HEK293 (cell line): Measurements from ENCODE around the gene EIF2B2.

ENCODE experiments used
- CTCF ChIA-PET: fragments of 350-600 bp; formaldehyde crosslinking; extraction: SDS; loops from one replicate; lab custom pipeline; 2021; ENCODE audit warnings: antibody characterized with exemption; lab: Yijun Ruan, JAX
- POLR2A ChIA-PET: fragments of 300-600 bp; formaldehyde crosslinking; extraction: SDS; loops from one replicate; lab custom pipeline; 2020; ENCODE audit warnings: antibody characterized with exemption, inconsistent platforms; lab: Yijun Ruan, JAX
- H3K27ac ChIP-seq: fragments of 200-500 bp; sonication (Bioruptor generic); 2 replicates; pipeline ENCODE4 v1.5.1; 2014; ENCODE audit warnings: low read depth, low read length, control low read depth, inconsistent platforms; ENCODE audit errors: extremely low read depth
- H3K36me3 ChIP-seq, 2 experiments: fragments of 200-500 bp in 1 of 2; sonication (Bioruptor generic) in 1 of 2; 1 replicate in 1 of 2; 2 replicates in 1 of 2; pipeline ENCODE4 v1.5.1; 2014 to 2017; ENCODE audit warnings: inconsistent platforms in 2 of 2, low read length in 2 of 2; ENCODE audit not compliant: control insufficient read depth in 2 of 2, insufficient read depth in 1 of 2
- H3K4me1 ChIP-seq: fragments of 200-500 bp; sonication (Bioruptor generic); 2 replicates; pipeline ENCODE4 v1.5.1; 2014; ENCODE audit warnings: mild to moderate bottlenecking, low read length, inconsistent platforms; ENCODE audit not compliant: control insufficient read depth, insufficient read depth
- H3K4me3 ChIP-seq: 2 replicates; pipeline ENCODE4 v1.5.1; 2011; ENCODE audit warnings: low read depth, mild to moderate bottlenecking, control low read depth, low read length, moderate library complexity
- H3K9me3 ChIP-seq: fragments of 200-500 bp; sonication (Bioruptor generic); 2 replicates; pipeline ENCODE4 v1.5.1; 2014; ENCODE audit warnings: low read depth, low read length, inconsistent platforms; ENCODE audit not compliant: control insufficient read depth, insufficient read depth
- FEZF1 ChIP-seq: fragments of 450-650 bp; formaldehyde crosslinking; IDR thresholded peaks from 2 replicates; pipeline ENCODE4 v1.5.1; 2016; ENCODE audit warnings: missing biosample characterization, missing genetic modification characterization
- RBAK ChIP-seq: fragments of 450-650 bp; formaldehyde crosslinking; IDR thresholded peaks from 2 replicates; pipeline ENCODE4 v1.5.1; 2016; ENCODE audit warnings: missing biosample characterization, missing genetic modification characterization
- SCRT1 ChIP-seq: fragments of 450-650 bp; formaldehyde crosslinking; IDR thresholded peaks from 2 replicates; pipeline ENCODE4 v1.5.1; 2016; ENCODE audit warnings: missing biosample characterization, missing genetic modification characterization, borderline replicate concordance
- TRIM28 ChIP-seq: IDR thresholded peaks from 2 replicates; pipeline ENCODE4 v1.6.1; 2011; ENCODE audit warnings: low read length, control low read depth, borderline replicate concordance
- YY1 ChIP-seq: fragments of 450-650 bp; formaldehyde crosslinking; IDR thresholded peaks from 2 replicates; pipeline ENCODE4 v1.5.1; 2018; ENCODE audit warnings: missing biosample characterization, missing genetic modification characterization
- ZBTB17 ChIP-seq: fragments of 450-650 bp; formaldehyde crosslinking; IDR thresholded peaks from 2 replicates; pipeline ENCODE4 v1.5.1; 2016; ENCODE audit warnings: missing biosample characterization, missing genetic modification characterization
- ZBTB48 ChIP-seq: fragments of 450-650 bp; formaldehyde crosslinking; IDR thresholded peaks from 2 replicates; pipeline ENCODE4 v1.5.1; 2016; ENCODE audit warnings: missing biosample characterization, missing genetic modification characterization
- ZNF112 ChIP-seq: fragments of 450-650 bp; formaldehyde crosslinking; IDR thresholded peaks from 2 replicates; pipeline ENCODE4 v1.5.0; 2017; ENCODE audit warnings: missing biosample characterization, missing genetic modification characterization
- ZNF169 ChIP-seq: fragments of 450-650 bp; formaldehyde crosslinking; IDR thresholded peaks from 2 replicates; pipeline ENCODE4 v1.5.1; 2016; ENCODE audit warnings: missing biosample characterization, missing genetic modification characterization
- ZNF202 ChIP-seq: fragments of 450-650 bp; formaldehyde crosslinking; IDR thresholded peaks from 2 replicates; pipeline ENCODE4 v1.5.1; 2016; ENCODE audit warnings: missing biosample characterization, missing genetic modification characterization, borderline replicate concordance
- ZNF239 ChIP-seq: fragments of 450-650 bp; formaldehyde crosslinking; IDR thresholded peaks from 2 replicates; pipeline ENCODE4 v1.5.1; 2016; ENCODE audit warnings: missing biosample characterization, missing genetic modification characterization
- ZNF350 ChIP-seq: fragments of 450-650 bp; formaldehyde crosslinking; IDR thresholded peaks from 2 replicates; pipeline ENCODE4 v1.5.0; 2017; ENCODE audit warnings: missing biosample characterization, mild to moderate bottlenecking, missing genetic modification characterization
- ZNF514 ChIP-seq: fragments of 450-650 bp; formaldehyde crosslinking; IDR thresholded peaks from 2 replicates; pipeline ENCODE4 v1.5.1; 2016; ENCODE audit warnings: missing biosample characterization, missing genetic modification characterization
- ZNF549 ChIP-seq: fragments of 450-650 bp; IDR thresholded peaks from 2 replicates; pipeline ENCODE4 v1.5.1; 2018; ENCODE audit warnings: missing biosample characterization, missing genetic modification characterization, mild to moderate bottlenecking, inconsistent platforms, moderate library complexity
- ZNF629 ChIP-seq: fragments of 450-650 bp; formaldehyde crosslinking; IDR thresholded peaks from 2 replicates; pipeline ENCODE4 v1.5.1; 2017; ENCODE audit warnings: missing biosample characterization, missing genetic modification characterization
- ZNF791 ChIP-seq: fragments of 450-650 bp; formaldehyde crosslinking; IDR thresholded peaks from 2 replicates; pipeline ENCODE4 v1.5.1; 2016; ENCODE audit warnings: missing biosample characterization, missing genetic modification characterization
- TF ChIP-seq, protein P1 (sequence below): fragments of 450-650 bp; formaldehyde crosslinking; IDR thresholded peaks from 2 replicates; pipeline ENCODE4; 2016; ENCODE audit warnings: missing biosample characterization, missing genetic modification characterization
- TF ChIP-seq, protein P2 (sequence below): sonication (generic); formaldehyde crosslinking; IDR thresholded peaks from 2 replicates; pipeline ENCODE4 v1.8.1; 2022; ENCODE audit warnings: mild to moderate bottlenecking, moderate library complexity, missing genetic modification reagents
- TF ChIP-seq, protein P3 (sequence below): fragments of 450-650 bp; formaldehyde crosslinking; IDR thresholded peaks from 2 replicates; pipeline ENCODE4 v1.5.1; 2016; ENCODE audit warnings: missing biosample characterization, missing genetic modification characterization
- TF ChIP-seq, protein P4 (sequence below): fragments of 450-650 bp; formaldehyde crosslinking; IDR thresholded peaks from 2 replicates; pipeline ENCODE4 v1.5.1; 2017; ENCODE audit warnings: missing biosample characterization, missing genetic modification characterization
- TF ChIP-seq, protein P5 (sequence below): fragments of 450-650 bp; formaldehyde crosslinking; IDR thresholded peaks from 2 replicates; pipeline ENCODE4 v1.5.1; 2016; ENCODE audit warnings: missing biosample characterization, missing genetic modification characterization
- TF ChIP-seq, protein P6 (sequence below): fragments of 450-650 bp; formaldehyde crosslinking; IDR thresholded peaks from 2 replicates; pipeline ENCODE4 v1.5.1; 2016; ENCODE audit warnings: missing biosample characterization, missing genetic modification characterization

The EIF2B2 gene

DNA sequence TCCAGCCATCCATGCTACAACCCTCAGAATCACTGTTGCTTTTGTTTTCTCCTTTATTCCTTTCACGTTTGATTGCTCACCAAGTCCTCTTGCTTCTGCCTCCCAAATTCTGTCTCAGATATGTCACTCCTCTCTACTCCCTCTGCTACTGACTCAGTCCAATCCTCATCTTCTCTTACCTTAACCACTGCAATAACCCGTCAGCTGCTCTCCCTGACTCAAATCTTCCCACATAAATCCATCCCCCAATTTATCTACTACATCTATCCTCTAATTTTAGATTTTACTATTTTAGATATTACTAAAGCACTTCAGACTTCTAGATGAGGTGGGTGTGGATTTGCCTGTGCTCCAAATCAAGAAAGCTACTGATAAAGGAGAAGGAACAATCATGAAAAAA is 23.2 kb downstream of the EIF2B2 start:
- H3K4me1 ChIP-seq, result no peaks in the 10 kb centered on the region
- POLR2A ChIA-PET, result no interaction called here
- peaks cover 27 to 37% of the 10 kb centered on the region in 2 experiments for H3K36me3 ChIP-seq
- no peak overlapping the region for H3K4me3 ChIP-seq
- TF ChIP-seq ZBTB48 (tag by site-specific recombination), result no peak
- TF ChIP-seq, protein P1, sequence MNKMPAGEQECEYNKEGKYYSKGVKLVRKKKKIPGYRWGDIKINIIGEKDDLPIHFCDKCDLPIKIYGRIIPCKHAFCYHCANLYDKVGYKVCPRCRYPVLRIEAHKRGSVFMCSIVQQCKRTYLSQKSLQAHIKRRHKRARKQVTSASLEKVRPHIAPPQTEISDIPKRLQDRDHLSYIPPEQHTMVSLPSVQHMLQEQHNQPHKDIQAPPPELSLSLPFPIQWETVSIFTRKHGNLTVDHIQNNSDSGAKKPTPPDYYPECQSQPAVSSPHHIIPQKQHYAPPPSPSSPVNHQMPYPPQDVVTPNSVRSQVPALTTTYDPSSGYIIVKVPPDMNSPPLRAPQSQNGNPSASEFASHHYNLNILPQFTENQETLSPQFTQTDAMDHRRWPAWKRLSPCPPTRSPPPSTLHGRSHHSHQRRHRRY (tag by site-specific recombination), result no peak
- TF ChIP-seq ZNF239 (tag by site-specific recombination), result no peak
- TF ChIP-seq FEZF1, result no peak
- TF ChIP-seq ZNF514 (tag by site-specific recombination), result no peak
- TF ChIP-seq ZNF350 (tag by site-specific recombination), result no peak
- TF ChIP-seq ZNF112, result no peak
- TF ChIP-seq ZNF629, result no peak
- TF ChIP-seq, protein P2, sequence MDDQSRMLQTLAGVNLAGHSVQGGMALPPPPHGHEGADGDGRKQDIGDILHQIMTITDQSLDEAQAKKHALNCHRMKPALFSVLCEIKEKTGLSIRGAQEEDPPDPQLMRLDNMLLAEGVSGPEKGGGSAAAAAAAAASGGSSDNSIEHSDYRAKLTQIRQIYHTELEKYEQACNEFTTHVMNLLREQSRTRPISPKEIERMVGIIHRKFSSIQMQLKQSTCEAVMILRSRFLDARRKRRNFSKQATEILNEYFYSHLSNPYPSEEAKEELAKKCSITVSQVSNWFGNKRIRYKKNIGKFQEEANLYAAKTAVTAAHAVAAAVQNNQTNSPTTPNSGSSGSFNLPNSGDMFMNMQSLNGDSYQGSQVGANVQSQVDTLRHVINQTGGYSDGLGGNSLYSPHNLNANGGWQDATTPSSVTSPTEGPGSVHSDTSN (CRISPR knock-in tag), result no peak
- TF ChIP-seq, protein P3, sequence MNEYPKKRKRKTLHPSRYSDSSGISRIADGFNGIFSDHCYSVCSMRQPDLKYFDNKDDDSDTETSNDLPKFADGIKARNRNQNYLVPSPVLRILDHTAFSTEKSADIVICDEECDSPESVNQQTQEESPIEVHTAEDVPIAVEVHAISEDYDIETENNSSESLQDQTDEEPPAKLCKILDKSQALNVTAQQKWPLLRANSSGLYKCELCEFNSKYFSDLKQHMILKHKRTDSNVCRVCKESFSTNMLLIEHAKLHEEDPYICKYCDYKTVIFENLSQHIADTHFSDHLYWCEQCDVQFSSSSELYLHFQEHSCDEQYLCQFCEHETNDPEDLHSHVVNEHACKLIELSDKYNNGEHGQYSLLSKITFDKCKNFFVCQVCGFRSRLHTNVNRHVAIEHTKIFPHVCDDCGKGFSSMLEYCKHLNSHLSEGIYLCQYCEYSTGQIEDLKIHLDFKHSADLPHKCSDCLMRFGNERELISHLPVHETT (tag by site-specific recombination), result no peak
- no peak for TF ChIP-seq SCRT1
- TF ChIP-seq RBAK (tag by site-specific recombination), result no peak
- CTCF ChIA-PET, result no interaction called here
- no peaks in the 10 kb centered on the region for H3K9me3 ChIP-seq
- no peak overlapping the region for H3K27ac ChIP-seq

DNA sequence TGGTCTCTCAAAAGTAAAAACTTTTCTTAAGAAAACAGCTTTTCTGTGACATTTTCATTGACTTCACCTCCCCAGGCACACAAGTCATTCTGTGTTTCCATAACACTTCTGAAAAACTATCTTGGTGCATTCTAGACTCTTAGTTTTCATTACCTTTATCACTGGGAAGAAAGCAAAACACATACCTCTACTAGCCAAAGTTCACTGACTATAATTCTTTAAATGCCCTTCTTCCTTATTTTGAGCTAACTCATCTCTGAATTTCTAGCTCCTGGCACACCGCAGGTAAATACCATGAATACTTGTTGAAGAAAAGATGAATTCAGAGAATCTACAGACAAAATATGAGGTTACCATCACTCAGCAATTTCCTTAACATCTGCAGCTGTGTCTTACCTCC is 27.4 kb downstream of the EIF2B2 start:
- H3K4me3 ChIP-seq, result no peak overlapping the region
- POLR2A ChIA-PET, result no interaction called here
- H3K9me3 ChIP-seq, result no peaks in the 10 kb centered on the region
- H3K4me1 ChIP-seq, result 0 out of 2 replicates have a peak, but pooled peaks cover 2% of the 10 kb centered on the region
- H3K27ac ChIP-seq, result no peak overlapping the region
- H3K36me3 ChIP-seq, result peaks cover 21 to 41% of the 10 kb centered on the region in 2 experiments
- TF ChIP-seq ZBTB17 (tag by site-specific recombination), result no peak
- TF ChIP-seq, protein P4, sequence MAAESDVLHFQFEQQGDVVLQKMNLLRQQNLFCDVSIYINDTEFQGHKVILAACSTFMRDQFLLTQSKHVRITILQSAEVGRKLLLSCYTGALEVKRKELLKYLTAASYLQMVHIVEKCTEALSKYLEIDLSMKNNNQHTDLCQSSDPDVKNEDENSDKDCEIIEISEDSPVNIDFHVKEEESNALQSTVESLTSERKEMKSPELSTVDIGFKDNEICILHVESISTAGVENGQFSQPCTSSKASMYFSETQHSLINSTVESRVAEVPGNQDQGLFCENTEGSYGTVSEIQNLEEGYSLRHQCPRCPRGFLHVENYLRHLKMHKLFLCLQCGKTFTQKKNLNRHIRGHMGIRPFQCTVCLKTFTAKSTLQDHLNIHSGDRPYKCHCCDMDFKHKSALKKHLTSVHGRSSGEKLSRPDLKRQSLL (tag by site-specific recombination), result no peak
- TF ChIP-seq, protein P5, sequence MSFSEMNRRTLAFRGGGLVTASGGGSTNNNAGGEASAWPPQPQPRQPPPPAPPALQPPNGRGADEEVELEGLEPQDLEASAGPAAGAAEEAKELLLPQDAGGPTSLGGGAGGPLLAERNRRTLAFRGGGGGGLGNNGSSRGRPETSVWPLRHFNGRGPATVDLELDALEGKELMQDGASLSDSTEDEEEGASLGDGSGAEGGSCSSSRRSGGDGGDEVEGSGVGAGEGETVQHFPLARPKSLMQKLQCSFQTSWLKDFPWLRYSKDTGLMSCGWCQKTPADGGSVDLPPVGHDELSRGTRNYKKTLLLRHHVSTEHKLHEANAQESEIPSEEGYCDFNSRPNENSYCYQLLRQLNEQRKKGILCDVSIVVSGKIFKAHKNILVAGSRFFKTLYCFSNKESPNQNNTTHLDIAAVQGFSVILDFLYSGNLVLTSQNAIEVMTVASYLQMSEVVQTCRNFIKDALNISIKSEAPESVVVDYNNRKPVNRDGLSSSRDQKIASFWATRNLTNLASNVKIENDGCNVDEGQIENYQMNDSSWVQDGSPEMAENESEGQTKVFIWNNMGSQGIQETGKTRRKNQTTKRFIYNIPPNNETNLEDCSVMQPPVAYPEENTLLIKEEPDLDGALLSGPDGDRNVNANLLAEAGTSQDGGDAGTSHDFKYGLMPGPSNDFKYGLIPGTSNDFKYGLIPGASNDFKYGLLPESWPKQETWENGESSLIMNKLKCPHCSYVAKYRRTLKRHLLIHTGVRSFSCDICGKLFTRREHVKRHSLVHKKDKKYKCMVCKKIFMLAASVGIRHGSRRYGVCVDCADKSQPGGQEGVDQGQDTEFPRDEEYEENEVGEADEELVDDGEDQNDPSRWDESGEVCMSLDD, result no peak
- TF ChIP-seq, protein P6, sequence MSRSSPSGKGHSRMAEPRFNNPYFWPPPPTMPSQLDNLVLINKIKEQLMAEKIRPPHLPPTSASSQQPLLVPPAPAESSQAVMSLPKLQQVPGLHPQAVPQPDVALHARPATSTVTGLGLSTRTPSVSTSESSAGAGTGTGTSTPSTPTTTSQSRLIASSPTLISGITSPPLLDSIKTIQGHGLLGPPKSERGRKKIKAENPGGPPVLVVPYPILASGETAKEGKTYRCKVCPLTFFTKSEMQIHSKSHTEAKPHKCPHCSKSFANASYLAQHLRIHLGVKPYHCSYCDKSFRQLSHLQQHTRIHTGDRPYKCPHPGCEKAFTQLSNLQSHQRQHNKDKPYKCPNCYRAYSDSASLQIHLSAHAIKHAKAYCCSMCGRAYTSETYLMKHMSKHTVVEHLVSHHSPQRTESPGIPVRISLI (tag by site-specific recombination), result no peak
- no peak for TF ChIP-seq ZNF202
- TF ChIP-seq YY1 (tag by site-specific recombination), result no peak
- TF ChIP-seq ZNF549, result no peak
- no peak for TF ChIP-seq ZNF169 (tag by site-specific recombination)
- TF ChIP-seq TRIM28, result no peak
- TF ChIP-seq ZNF791 (tag by site-specific recombination), result no peak
- TF ChIP-seq, all 188 proteins: peak for 0
- CTCF ChIA-PET, result interaction anchor here (1.0 to 1.1 kb wide), 2 partner anchors 10 to 170 kb away, joined by 3 to 4 read pairs; no protein-coding TSS in a partner anchor
